HCT116 (cell line): Measurements from ENCODE around the gene PACRG. TPM values are rescaled to one million over a fixed set of nuclear protein-coding genes. Genes with fewer than 3 reads are reported as not detected.

Source experiments
- ATAC-seq: fragments of 200-7000 bp; cut with Tn5 transposase; 2 replicates; pipeline ENCODE4 v1.9.1; 2020; ENCODE audit warnings: mild to moderate bottlenecking, moderate library complexity
- BruUV-seq: library from RNA; stranded (reverse); fragments of 400-500 nt; replicated peaks from 2 replicates; lab custom pipeline; 2021; lab: Mats Ljungman, UMichigan
- CTCF ChIA-PET: fragments of 300-600 bp; sonication (Branson Sonifier 250); formaldehyde crosslinking; loops from one replicate; lab custom pipeline; 2021; ENCODE audit warnings: antibody characterized with exemption; lab: Charles Lee
- POLR2A ChIA-PET: fragments of 300-600, 350-600 bp; sonication (Branson Sonifier 250); formaldehyde crosslinking; loops from one replicate; lab custom pipeline; 2021; ENCODE audit warnings: antibody characterized with exemption; lab: Charles Lee
- RAD21 ChIA-PET, 2 experiments: fragments of 300-600 bp; sonication (Branson Sonifier 250); formaldehyde crosslinking; loops; one replicate each; lab custom pipeline; 2023; ENCODE audit warnings: low total read pairs in 2 of 2; ENCODE audit not compliant: uncharacterized antibody in 2 of 2, unreplicated experiment in 2 of 2, low non-redundant PET in 1 of 2; lab: Charles Lee
- DNase-seq: peaks from one replicate; pipeline ENCODE4 v3.0.0-alpha.2; 2010; ENCODE audit warnings: low read depth, low spot score
- H2AFZ ChIP-seq: fragments of 200-600 bp; shearing (Covaris generic), sonication (generic); 2 replicates; pipeline ENCODE4 v1.6.1; 2017; ENCODE audit warnings: low read depth, mixed run types, mixed read lengths, antibody characterized with exemption, low read length; ENCODE audit not compliant: poor library complexity, severe bottlenecking
- H3K27ac ChIP-seq: 2 replicates; pipeline ENCODE4 v1.5.1; 2012; ENCODE audit warnings: low read depth, low read length
- H3K27me3 ChIP-seq: fragments of 200-600 bp; sonication (generic); 2 replicates; pipeline ENCODE4 v1.6.1; 2016; ENCODE audit warnings: mixed run types, low read length, mixed read lengths; ENCODE audit not compliant: insufficient read depth
- H3K36me3 ChIP-seq, 2 experiments: fragments of 200-500 bp in 1 of 2; fragments of 200-600 bp in 1 of 2; sonication (Bioruptor generic) in 1 of 2; sonication (generic) in 1 of 2; 2 replicates each; pipeline versions ENCODE4 v1.5.1 to v1.6.1; 2014 to 2016; ENCODE audit warnings: low read length in 2 of 2, inconsistent platforms in 1 of 2, mixed read lengths in 1 of 2, mixed run types in 1 of 2; ENCODE audit not compliant: insufficient read depth in 2 of 2, control insufficient read depth in 1 of 2
- H3K4me1 ChIP-seq, 2 experiments: fragments of 200-600 bp in 1 of 2; sonication (generic) in 1 of 2; 2 replicates each; pipeline versions ENCODE4 v1.5.1 to v1.6.1; 2012 to 2017; ENCODE audit warnings: low read length in 2 of 2, inconsistent platforms in 1 of 2, mild to moderate bottlenecking in 1 of 2, mixed read lengths in 1 of 2, mixed run types in 1 of 2, moderate library complexity in 1 of 2; ENCODE audit not compliant: insufficient read depth in 2 of 2, control insufficient read depth in 1 of 2
- H3K4me2 ChIP-seq: fragments of 200-600 bp; sonication (generic); 2 replicates; pipeline ENCODE4 v1.6.1; 2017; ENCODE audit warnings: mixed run types, low read length, mixed read lengths
- H3K4me3 ChIP-seq, 2 experiments: fragments of 200-600 bp in 1 of 2; sonication (generic) in 1 of 2; replicated peaks in 1 of 2; 2 replicates each; pipeline ENCODE4 v1.5.1; 2011 to 2016; ENCODE audit warnings: low read length in 2 of 2, control low read depth in 1 of 2, low read depth in 1 of 2, mild to moderate bottlenecking in 1 of 2, mixed read lengths in 1 of 2, mixed run types in 1 of 2
- H3K79me2 ChIP-seq: fragments of 200-600 bp; sonication (generic); 2 replicates; pipeline ENCODE4 v1.6.1; 2017; ENCODE audit warnings: mild to moderate bottlenecking, mixed run types, low read length, moderate library complexity, mixed read lengths; ENCODE audit not compliant: insufficient read depth
- H3K9ac ChIP-seq: fragments of 200-600 bp; sonication (generic); 2 replicates; pipeline ENCODE4 v1.6.1; 2016; ENCODE audit warnings: low read length, mixed read lengths
- H3K9me2 ChIP-seq: fragments of 200-600 bp; sonication (generic), shearing (Covaris generic); 2 replicates; pipeline ENCODE4 v1.6.1; 2017; ENCODE audit warnings: mixed run types, mild to moderate bottlenecking, moderate library complexity; ENCODE audit not compliant: insufficient read depth
- H3K9me3 ChIP-seq, 2 experiments: fragments of 200-500 bp in 1 of 2; fragments of 200-600 bp in 1 of 2; sonication (Bioruptor generic) in 1 of 2; sonication (generic) in 1 of 2; 2 replicates each; pipeline ENCODE4 v1.6.1; 2014 to 2017; ENCODE audit warnings: low read length in 2 of 2, mixed read lengths in 2 of 2, inconsistent platforms in 1 of 2, low read depth in 1 of 2, mild to moderate bottlenecking in 1 of 2, mixed run types in 1 of 2, moderate library complexity in 1 of 2; ENCODE audit not compliant: control insufficient read depth in 1 of 2, insufficient read depth in 1 of 2
- H4K20me1 ChIP-seq: fragments of 200-600 bp; sonication (generic), shearing (Covaris generic); 2 replicates; pipeline ENCODE4 v1.6.1; 2017; ENCODE audit warnings: mixed run types, mild to moderate bottlenecking, moderate library complexity; ENCODE audit not compliant: insufficient read depth
- CEBPB ChIP-seq: IDR thresholded peaks from 2 replicates; pipeline ENCODE4 v1.6.1; 2012; ENCODE audit warnings: low read depth
- EGR1 ChIP-seq: IDR thresholded peaks from 2 replicates; pipeline ENCODE4 v1.6.1; 2012; ENCODE audit warnings: low read depth
- ELF1 ChIP-seq: IDR thresholded peaks from 2 replicates; pipeline ENCODE4 v1.6.1; 2012; ENCODE audit warnings: low read depth, borderline replicate concordance
- EZH2 ChIP-seq: fragments of 200-600 bp; sonication (generic); IDR thresholded peaks from 2 replicates; pipeline ENCODE4 v1.6.1; 2017; ENCODE audit warnings: antibody characterized with exemption, mixed run types
- EZH2phosphoT487 ChIP-seq: fragments of 200-600 bp; IDR thresholded peaks from 2 replicates; pipeline ENCODE4 v1.6.1; 2018; ENCODE audit warnings: antibody characterized with exemption, borderline replicate concordance
- FOSL1 ChIP-seq: IDR thresholded peaks from 2 replicates; pipeline ENCODE4 v1.6.1; 2012; ENCODE audit warnings: low read depth
- JUND ChIP-seq: IDR thresholded peaks from 2 replicates; pipeline ENCODE4 v1.6.1; 2012
- POLR2A ChIP-seq: IDR thresholded peaks from 2 replicates; pipeline ENCODE4 v1.7.0; 2011; ENCODE audit warnings: borderline replicate concordance; ENCODE audit not compliant: insufficient read depth, insufficient read length; ENCODE audit errors: extremely low read depth
- RAD21 ChIP-seq: IDR thresholded peaks from 2 replicates; pipeline ENCODE4 v1.6.1; 2012; ENCODE audit warnings: low read depth, mild to moderate bottlenecking
- SRF ChIP-seq: IDR thresholded peaks from 2 replicates; pipeline ENCODE4 v1.6.1; 2012; ENCODE audit warnings: low read depth
- TCF7L2 ChIP-seq: IDR thresholded peaks from 2 replicates; pipeline ENCODE4 v1.7.0; 2011; ENCODE audit warnings: borderline replicate concordance, inconsistent platforms; ENCODE audit not compliant: insufficient read depth, insufficient read length; ENCODE audit errors: extremely low read depth
- YY1 ChIP-seq: IDR thresholded peaks from 2 replicates; pipeline ENCODE4 v1.6.1; 2011; ENCODE audit warnings: low read length, low read depth, moderate library complexity, mild to moderate bottlenecking; ENCODE audit not compliant: insufficient replicate concordance; ENCODE audit errors: extremely low read depth
- ZFX ChIP-seq: fragments of 450-650 bp; IDR thresholded peaks from 2 replicates; pipeline ENCODE4 v1.6.1; 2017
- ZNF274 ChIP-seq: fragments of 200-500 bp; sonication (Bioruptor generic); IDR thresholded peaks from 2 replicates; pipeline ENCODE4 v1.6.1; 2014; ENCODE audit warnings: mild to moderate bottlenecking, low read depth, low read length, inconsistent platforms
- intact Hi-C: fragments of 100-400 bp; cut with micrococcal nuclease; formaldehyde crosslinking; loops from 2 replicates; pipeline ENCODE4 v1.10.0; 2022
- total RNA-seq: library from RNA; stranded (reverse); gene quantifications from one replicate; pipeline ENCODE4 v1.2.1, GENCODE V29; 2021; ENCODE audit not compliant: unreplicated experiment
- TF ChIP-seq, protein P1 (sequence below): IDR thresholded peaks from 2 replicates; pipeline ENCODE4 v1.6.1; 2012
- TF ChIP-seq, protein P2 (sequence below): IDR thresholded peaks from 2 replicates; pipeline ENCODE4 v1.6.1; 2011; ENCODE audit warnings: mild to moderate bottlenecking, low read length, moderate library complexity; ENCODE audit not compliant: insufficient replicate concordance; ENCODE audit errors: extremely low read depth
- TF ChIP-seq, protein P3 (sequence below), 3 experiments: fragments of 200-600 bp in 1 of 3; sonication (generic) in 1 of 3; IDR thresholded peaks in 2 of 3; conservative IDR thresholded peaks in 1 of 3; 2 replicates each; pipeline ENCODE4 v1.5.1; 2012 to 2017; ENCODE audit warnings: low read depth in 2 of 3, low read length in 2 of 3, antibody characterized with exemption in 1 of 3, borderline replicate concordance in 1 of 3, control low read depth in 1 of 3, mild to moderate bottlenecking in 1 of 3, mixed read lengths in 1 of 3, mixed run types in 1 of 3, moderate library complexity in 1 of 3; ENCODE audit not compliant: insufficient read depth in 1 of 3

Gene PACRG
- total RNA-seq, 1 experiment from 2014 or later: 0.71 TPM

DNA sequence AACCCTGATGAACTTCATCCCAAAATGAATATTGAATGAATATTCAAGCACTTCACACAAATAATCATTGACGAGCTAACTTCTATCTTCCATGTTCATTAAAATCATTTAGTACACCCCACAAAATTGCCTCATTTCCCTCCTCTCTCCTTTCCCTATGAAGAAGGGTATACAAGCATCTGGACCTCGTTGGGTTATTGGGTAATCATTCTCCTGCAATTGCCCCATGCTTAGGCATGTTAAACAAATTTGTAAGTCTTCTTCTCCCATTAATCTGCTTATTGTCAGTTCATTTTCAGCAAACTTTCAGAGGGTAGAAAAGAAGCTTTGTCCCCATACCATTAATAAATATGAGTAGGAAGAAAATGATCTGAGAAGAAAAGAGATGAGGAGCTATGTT lies 27.8 kb upstream of the PACRG start (continued):
- TF ChIP-seq EGR1: no peak

DNA sequence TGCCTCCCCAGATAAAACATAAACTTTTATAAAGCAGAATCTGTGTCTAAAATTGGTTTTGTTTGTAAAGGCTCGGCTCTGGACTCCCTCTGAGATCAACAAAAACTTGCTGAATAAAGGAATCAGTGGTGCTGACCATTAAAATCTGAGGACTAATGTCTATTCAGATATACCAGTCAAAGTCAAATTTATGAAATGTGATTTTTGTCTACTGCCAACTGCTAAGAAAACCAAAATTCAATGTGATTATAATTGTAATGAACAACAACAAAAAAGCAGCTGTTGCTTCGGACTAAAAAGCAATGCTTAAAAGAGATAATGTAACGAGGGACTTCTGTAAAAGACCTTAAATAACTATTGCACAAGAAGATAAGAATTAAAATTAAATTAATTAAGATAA lies 26.8 kb upstream of the PACRG start:
- POLR2A ChIA-PET: no interaction called here
- Histone ChIP-seq H3K27ac (no peak overlapping the region), H3K9me3 (no peaks in the 10 kb centered on the region; a peak in 1 of 4 replicates), H3K27me3 (no peaks in the 10 kb centered on the region), H3K79me2 (no peaks in the 10 kb centered on the region), H3K9me2 (no peaks in the 10 kb centered on the region), H3K36me3 (no peaks in the 10 kb centered on the region), H3K4me3 (no peak overlapping the region), H4K20me1 (no peaks in the 10 kb centered on the region), H3K4me1 (no peaks in the 10 kb centered on the region), H3K9ac (no peak overlapping the region), H2AFZ (no peak overlapping the region), H3K4me2 (no peak overlapping the region)
- TF ChIP-seq, protein P1, sequence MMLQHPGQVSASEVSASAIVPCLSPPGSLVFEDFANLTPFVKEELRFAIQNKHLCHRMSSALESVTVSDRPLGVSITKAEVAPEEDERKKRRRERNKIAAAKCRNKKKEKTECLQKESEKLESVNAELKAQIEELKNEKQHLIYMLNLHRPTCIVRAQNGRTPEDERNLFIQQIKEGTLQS: no peak
- no peak for TF ChIP-seq EGR1
- TF ChIP-seq YY1: no peak
- TF ChIP-seq ELF1: no peak
- no peak for TF ChIP-seq EZH2
- no peak for TF ChIP-seq ZFX
- TF ChIP-seq RAD21: no peak
- no peak for TF ChIP-seq FOSL1
- TF ChIP-seq POLR2A: no peak
- TF ChIP-seq EZH2phosphoT487: no peak
- no peak for TF ChIP-seq SRF
- TF ChIP-seq ZNF274: no peak
- TF ChIP-seq TCF7L2: no peak
- TF ChIP-seq, protein P2, sequence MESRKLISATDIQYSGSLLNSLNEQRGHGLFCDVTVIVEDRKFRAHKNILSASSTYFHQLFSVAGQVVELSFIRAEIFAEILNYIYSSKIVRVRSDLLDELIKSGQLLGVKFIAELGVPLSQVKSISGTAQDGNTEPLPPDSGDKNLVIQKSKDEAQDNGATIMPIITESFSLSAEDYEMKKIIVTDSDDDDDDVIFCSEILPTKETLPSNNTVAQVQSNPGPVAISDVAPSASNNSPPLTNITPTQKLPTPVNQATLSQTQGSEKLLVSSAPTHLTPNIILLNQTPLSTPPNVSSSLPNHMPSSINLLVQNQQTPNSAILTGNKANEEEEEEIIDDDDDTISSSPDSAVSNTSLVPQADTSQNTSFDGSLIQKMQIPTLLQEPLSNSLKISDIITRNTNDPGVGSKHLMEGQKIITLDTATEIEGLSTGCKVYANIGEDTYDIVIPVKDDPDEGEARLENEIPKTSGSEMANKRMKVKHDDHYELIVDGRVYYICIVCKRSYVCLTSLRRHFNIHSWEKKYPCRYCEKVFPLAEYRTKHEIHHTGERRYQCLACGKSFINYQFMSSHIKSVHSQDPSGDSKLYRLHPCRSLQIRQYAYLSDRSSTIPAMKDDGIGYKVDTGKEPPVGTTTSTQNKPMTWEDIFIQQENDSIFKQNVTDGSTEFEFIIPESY: no peak
- TF ChIP-seq, protein P3, sequence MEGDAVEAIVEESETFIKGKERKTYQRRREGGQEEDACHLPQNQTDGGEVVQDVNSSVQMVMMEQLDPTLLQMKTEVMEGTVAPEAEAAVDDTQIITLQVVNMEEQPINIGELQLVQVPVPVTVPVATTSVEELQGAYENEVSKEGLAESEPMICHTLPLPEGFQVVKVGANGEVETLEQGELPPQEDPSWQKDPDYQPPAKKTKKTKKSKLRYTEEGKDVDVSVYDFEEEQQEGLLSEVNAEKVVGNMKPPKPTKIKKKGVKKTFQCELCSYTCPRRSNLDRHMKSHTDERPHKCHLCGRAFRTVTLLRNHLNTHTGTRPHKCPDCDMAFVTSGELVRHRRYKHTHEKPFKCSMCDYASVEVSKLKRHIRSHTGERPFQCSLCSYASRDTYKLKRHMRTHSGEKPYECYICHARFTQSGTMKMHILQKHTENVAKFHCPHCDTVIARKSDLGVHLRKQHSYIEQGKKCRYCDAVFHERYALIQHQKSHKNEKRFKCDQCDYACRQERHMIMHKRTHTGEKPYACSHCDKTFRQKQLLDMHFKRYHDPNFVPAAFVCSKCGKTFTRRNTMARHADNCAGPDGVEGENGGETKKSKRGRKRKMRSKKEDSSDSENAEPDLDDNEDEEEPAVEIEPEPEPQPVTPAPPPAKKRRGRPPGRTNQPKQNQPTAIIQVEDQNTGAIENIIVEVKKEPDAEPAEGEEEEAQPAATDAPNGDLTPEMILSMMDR (IDR thresholded peaks at IDR 0.05 in 2 of 3, conservative IDR thresholded peaks at IDR 0.05 in 1 of 3; ENCODE audit: borderline replicate concordance in 1 of 3, insufficient read depth in 1 of 3, low read depth in 2 of 3, low read length in 2 of 3): no peak
- TF ChIP-seq CEBPB: no peak
- TF ChIP-seq JUND: no peak
- CTCF ChIA-PET: no interaction called here
- RAD21 ChIA-PET: no interaction called here
- ATAC-seq (no peak), DNase-seq (no peak)
- intact Hi-C loops: no loop called here
- no TSS peak for BruUV-seq
